CD4-positive, alpha-beta T cell treated with Interleukin-21 for 1 hour (primary cell): Measurements from ENCODE around the gene ZFHX3.

ENCODE experiments used
- DNase-seq: peaks from one replicate; pipeline ENCODE4 v3.0.0-alpha.2; 2020

ZFHX3 gene

GRCh38 chr16:72894293-72895151 is 153.4 kb downstream of the ZFHX3 start:
- no peak for DNase-seq

- DNase-seq: no peak
These were observed 156.4 kb downstream of the ZFHX3 start for GRCh38 chr16:72891291-72892227.

- no peak for DNase-seq
These were observed 157.3 kb downstream of the ZFHX3 start for GRCh38 chr16:72890587-72890986.

- DNase-seq: no peak
These were observed 158.0 kb downstream of the ZFHX3 start for GRCh38 chr16:72889616-72890582.

- DNase-seq: no peak
These were observed 160.4 kb downstream of the ZFHX3 start for GRCh38 chr16:72887537-72887936.

- DNase-seq: no peak
These were observed 161.5 kb downstream of the ZFHX3 start for GRCh38 chr16:72886346-72886974.

- no peak for DNase-seq
These were observed 163.4 kb downstream of the ZFHX3 start for GRCh38 chr16:72884573-72884972.

GRCh38 chr16:72884037-72884436 is 163.9 kb downstream of the ZFHX3 start:
- DNase-seq: no peak

GRCh38 chr16:72879846-72880245 is 168.1 kb downstream of the ZFHX3 start:
- no peak for DNase-seq

- no peak for DNase-seq
These were observed 169.3 kb downstream of the ZFHX3 start for GRCh38 chr16:72878301-72879269.

GRCh38 chr16:72877374-72878028 is 170.4 kb downstream of the ZFHX3 start:
- DNase-seq: no peak

GRCh38 chr16:72876981-72877373 is 171.0 kb downstream of the ZFHX3 start:
- DNase-seq: no peak

GRCh38 chr16:72876221-72876620 is 171.7 kb downstream of the ZFHX3 start:
- DNase-seq: no peak

- DNase-seq: no peak
These were observed 172.5 kb downstream of the ZFHX3 start for GRCh38 chr16:72875291-72876031.

- DNase-seq: no peak
These were observed 174.1 kb downstream of the ZFHX3 start for GRCh38 chr16:72873853-72874252.

- no peak for DNase-seq
These were observed 174.9 kb downstream of the ZFHX3 start for GRCh38 chr16:72873044-72873443.

- no peak for DNase-seq
These were observed 182.1 kb downstream of the ZFHX3 start for GRCh38 chr16:72865835-72866234.

GRCh38 chr16:72865258-72865657 is 182.7 kb downstream of the ZFHX3 start:
- no peak for DNase-seq

- no peak for DNase-seq
These were observed 183.6 kb downstream of the ZFHX3 start for GRCh38 chr16:72864130-72864833.
